HG03097 (cell line): ENCODE results near the gene SLC7A1.

ENCODE experiments used
- ATAC-seq: cut with Tn5 transposase; IDR thresholded peaks from one replicate; pipeline ENCODE4 v1.9.1; 2021; ENCODE audit not compliant: unreplicated experiment, low FRiP score

Gene SLC7A1

GRCh38 chr13:29471551-29471950, 123.9 kb downstream of the SLC7A1 start:
- no peak for ATAC-seq

GRCh38 chr13:29465741-29466293, 129.7 kb downstream of the SLC7A1 start:
- ATAC-seq = no peak

- ATAC-seq = no peak
Observed at GRCh38 chr13:29464105-29464679, 131.3 kb downstream of the SLC7A1 start.

GRCh38 chr13:29459813-29460355, 135.6 kb downstream of the SLC7A1 start:
- ATAC-seq = no peak
